Erythroblast (primary cell): ENCODE data around the gene MXI1.

Experiments used
- GATA1 ChIP-seq: IDR thresholded peaks from 2 replicates; pipeline ENCODE4 v1.6.1; 2011; ENCODE audit warnings: low read depth, mild to moderate bottlenecking, control low read depth, low read length, moderate library complexity
- POLR2A ChIP-seq: IDR thresholded peaks from 2 replicates; pipeline ENCODE4 v1.6.1; 2011; ENCODE audit warnings: mild to moderate bottlenecking, low read length

DNA sequence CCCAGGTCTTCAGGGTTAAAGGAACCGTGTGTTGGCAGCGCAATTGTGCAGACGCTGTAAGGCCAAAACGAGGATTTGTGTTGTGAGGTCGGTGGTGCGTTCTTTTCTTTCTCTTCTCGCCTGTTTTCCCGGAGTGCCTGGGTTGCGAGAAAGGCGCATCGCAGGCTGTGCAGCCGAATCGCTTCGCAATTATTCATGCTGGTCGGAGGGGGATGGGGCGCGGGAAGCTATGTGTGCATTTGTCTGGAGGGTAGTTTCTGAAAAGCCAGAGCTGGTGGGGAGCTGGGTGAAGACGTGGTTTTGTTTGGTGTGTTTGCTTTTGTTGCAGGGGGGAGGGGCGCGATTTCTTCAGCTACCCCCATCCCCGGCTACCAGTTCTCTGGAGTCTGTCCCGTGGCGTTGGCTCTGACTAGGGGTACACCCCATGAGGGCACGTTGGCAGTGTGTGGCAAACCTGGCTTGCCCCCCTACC lies 2.1 kb downstream of the MXI1 start:
- TF ChIP-seq POLR2A (peak; percentile 56), GATA1 (no peak)
